Gastrocnemius medialis (tissue), 4 donors: ENCODE measurements around the gene PAEP. TPM values are rescaled to one million over a fixed set of nuclear protein-coding genes. Genes with fewer than 3 reads are reported as not detected.

Source experiments
- ATAC-seq, 2 donors: fragments of 150-250 bp; one replicate each; pipeline ENCODE4 v1.9.1; 2016
- DNase-seq, 2 donors: peaks; one replicate each; pipeline ENCODE4 v3.0.0-alpha.2; 2019
- H3K27ac ChIP-seq, 4 donors: fragments of 200-600 bp; sonication (generic); 1 replicate in 1 of 4; 2 replicates in 3 of 4; pipeline ENCODE4 v1.5.1; 2016 to 2018; ENCODE audit warnings: mild to moderate bottlenecking in 2 of 4, moderate library complexity in 1 of 4
- H3K27me3 ChIP-seq, 3 donors: fragments of 200-600 bp; sonication (generic) in 2 of 3; 1 replicate in 1 of 3; 2 replicates in 2 of 3; pipeline versions ENCODE4 v1.5.1 to v1.6.0; 2016 to 2019; ENCODE audit warnings: mild to moderate bottlenecking in 1 of 3, moderate library complexity in 1 of 3
- H3K36me3 ChIP-seq, 2 donors: fragments of 200-600 bp; sonication (generic) in 1 of 2; one replicate each; pipeline ENCODE4 v1.5.1; 2017 to 2018
- H3K4me1 ChIP-seq, 2 donors: fragments of 200-600 bp; sonication (generic) in 1 of 2; one replicate each; pipeline ENCODE4 v1.5.1; 2016 to 2017; ENCODE audit warnings: mild to moderate bottlenecking in 2 of 2
- H3K4me3 ChIP-seq, 4 donors: fragments of 200-600 bp; sonication (generic) in 3 of 4; 1 replicate in 1 of 4; 2 replicates in 3 of 4; pipeline ENCODE4 v1.5.1; 2016 to 2019; ENCODE audit warnings: mild to moderate bottlenecking in 2 of 4
- H3K9me3 ChIP-seq, 3 donors: fragments of 200-600 bp; sonication (generic) in 2 of 3; 1 replicate in 1 of 3; 2 replicates in 2 of 3; pipeline ENCODE4 v1.5.1; 2016 to 2019
- CTCF ChIP-seq, 5 experiments: fragments of 450-650 bp in 3 of 5; fragments of 200-600 bp in 2 of 5; sonication (generic) in 2 of 5; IDR thresholded peaks in 4 of 5; conservative IDR thresholded peaks in 1 of 5; 1 replicate in 4 of 5; 2 replicates in 1 of 5; pipeline ENCODE4 v1.5.1; 2016 to 2019; ENCODE audit warnings: antibody characterized with exemption in 5 of 5, mild to moderate bottlenecking in 3 of 5, moderate library complexity in 3 of 5
- POLR2A ChIP-seq, 2 donors: fragments of 450-650 bp; IDR thresholded peaks; one replicate each; pipeline ENCODE4 v1.6.1; 2017; ENCODE audit warnings: antibody characterized with exemption in 2 of 2, mild to moderate bottlenecking in 2 of 2, moderate library complexity in 2 of 2
- in situ Hi-C, 4 donors: fragments of 200-750 bp; cut with MboI; loops; one replicate each; pipeline versions ENCODE4 v1.15.0 to v1.8.0; 2017; ENCODE audit warnings: low sequenced_read_pairs in 4 of 4
- intact Hi-C: fragments of 100-400 bp; cut with DNase I; formaldehyde crosslinking; loops from one replicate; pipeline ENCODE4 v1.15.1; 2023; ENCODE audit warnings: low total_unique reads
- total RNA-seq, 4 donors: library from RNA; depleted of rRNA; stranded (reverse); fragments of >200 nt; gene quantifications; one replicate each; pipeline versions ENCODE4 v1.1.0 to v1.2.3, GENCODE V29; 2016

The PAEP gene
- total RNA-seq, 4 donors from 2014 or later: not detected

- DNase-seq (no peak), ATAC-seq (no peak)
- H3K27me3 ChIP-seq: peaks cover 0 to 2% (median 0%) of the 10 kb centered on the region in 3 donors
- H3K9me3 ChIP-seq: no peaks in the 10 kb centered on the region
- H3K36me3 ChIP-seq: no peaks in the 10 kb centered on the region
- intact Hi-C loops: no loop called here
- in situ Hi-C loops: no loop called here
- TF ChIP-seq POLR2A (IDR thresholded peaks at IDR 0.05) (no peak), CTCF (IDR thresholded peaks at IDR 0.05 in 4 of 5, conservative IDR thresholded peaks at IDR 0.05 in 1 of 5) (no peak)
- no peaks in the 10 kb centered on the region for H3K4me1 ChIP-seq
- no peak overlapping the region for H3K27ac ChIP-seq
- H3K4me3 ChIP-seq: no peak overlapping the region
Measured at GRCh38 chr9:135514342-135515082, 47.0 kb upstream of the PAEP start.

- DNase-seq (no peak), ATAC-seq (no peak)
- in situ Hi-C loops (no loop called here), intact Hi-C loops (no loop called here)
- TF ChIP-seq CTCF (IDR thresholded peaks at IDR 0.05 in 4 of 5, conservative IDR thresholded peaks at IDR 0.05 in 1 of 5): no peak
- H3K27ac ChIP-seq: no peak overlapping the region
- no peaks in the 10 kb centered on the region for H3K36me3 ChIP-seq
- H3K4me3 ChIP-seq: no peak overlapping the region
- no peaks in the 10 kb centered on the region for H3K9me3 ChIP-seq
- H3K4me1 ChIP-seq: no peaks in the 10 kb centered on the region
- H3K27me3 ChIP-seq: peaks cover 0 to 2% (median 0%) of the 10 kb centered on the region in 3 donors
Measured at GRCh38 chr9:135515083-135515951, 46.2 kb upstream of the PAEP start.

GRCh38 chr9:135516132-135516860 is 45.3 kb upstream of the PAEP start:
- Histone ChIP-seq H3K9me3 (no peaks in the 10 kb centered on the region), H3K4me1 (no peaks in the 10 kb centered on the region), H3K4me3 (no peak overlapping the region), H3K36me3 (no peaks in the 10 kb centered on the region), H3K27me3 (peaks cover 0 to 2% (median 0%) of the 10 kb centered on the region in 3 donors), H3K27ac (no peak overlapping the region)
- in situ Hi-C loops: no loop called here
- no peak for TF ChIP-seq POLR2A (IDR thresholded peaks at IDR 0.05)
- TF ChIP-seq CTCF (IDR thresholded peaks at IDR 0.05 in 4 of 5, conservative IDR thresholded peaks at IDR 0.05 in 1 of 5): no peak
- no peak for DNase-seq
- intact Hi-C loops: no loop called here
- ATAC-seq: no peak

GRCh38 chr9:135517407-135517822 is 44.1 kb upstream of the PAEP start:
- peaks cover 0 to 4% (median 0%) of the 10 kb centered on the region in 3 donors for H3K27me3 ChIP-seq
- H3K9me3 ChIP-seq: no peaks in the 10 kb centered on the region
- in situ Hi-C loops (no loop called here), intact Hi-C loops (no loop called here)
- no peak overlapping the region for H3K4me3 ChIP-seq
- TF ChIP-seq POLR2A (IDR thresholded peaks at IDR 0.05): no peak
- no peaks in the 10 kb centered on the region for H3K36me3 ChIP-seq
- ATAC-seq (no peak), DNase-seq (no peak)
- H3K27ac ChIP-seq: no peak overlapping the region
- no peaks in the 10 kb centered on the region for H3K4me1 ChIP-seq
